Measurements from ENCODE around the gene STRN3.
"Not testable (repeated sequence)": the region's sequence is repeated elsewhere in the genome, so short reads cannot be mapped to it uniquely, and the experiment has no call there.

The STRN3 gene

GRCh38 chr14:30903285-30904124 is 122.7 kb downstream of the STRN3 start:
- FAIRE-seq: no peak

- FAIRE-seq: not testable (repeated sequence)
Observed at GRCh38 chr14:30897121-30897520, 129.1 kb downstream of the STRN3 start.

- FAIRE-seq: no peak
Observed at GRCh38 chr14:30896435-30896834, 129.7 kb downstream of the STRN3 start.

- no peak for FAIRE-seq
Observed at GRCh38 chr14:30894923-30895515, 131.2 kb downstream of the STRN3 start.

- FAIRE-seq: no peak
Observed at GRCh38 chr14:30893819-30894218, 132.4 kb downstream of the STRN3 start.

GRCh38 chr14:30889244-30889594 is 137.0 kb downstream of the STRN3 start:
- FAIRE-seq: no peak

GRCh38 chr14:30888480-30889243 is 137.5 kb downstream of the STRN3 start:
- no peak for FAIRE-seq

- no peak for FAIRE-seq
Observed at GRCh38 chr14:30885840-30886740, 140.1 kb downstream of the STRN3 start.

GRCh38 chr14:30884901-30885300 is 141.3 kb downstream of the STRN3 start:
- no peak for FAIRE-seq

- no peak for FAIRE-seq
Observed at GRCh38 chr14:30883508-30884294, 142.5 kb downstream of the STRN3 start.

- FAIRE-seq: no peak
Observed at GRCh38 chr14:30882431-30882830, 143.7 kb downstream of the STRN3 start.

- no peak for FAIRE-seq
Observed at GRCh38 chr14:30876692-30877091, 149.5 kb downstream of the STRN3 start.

- no peak for FAIRE-seq
Observed at GRCh38 chr14:30875788-30876053, 150.5 kb downstream of the STRN3 start.

- FAIRE-seq: no peak
Observed at GRCh38 chr14:30874999-30875787, 151.0 kb downstream of the STRN3 start.

- no peak for FAIRE-seq
Observed at GRCh38 chr14:30874120-30874998, 151.8 kb downstream of the STRN3 start, which contains the start of gene COCH. COCH (plus strand) TSS chr14:30874559; CDS start chr14:30874939, 380 bp downstream.

GRCh38 chr14:30873308-30874119 is 152.7 kb downstream of the STRN3 start:
- no peak for FAIRE-seq

- no peak for FAIRE-seq
Observed at GRCh38 chr14:30872602-30873001, 153.6 kb downstream of the STRN3 start.

GRCh38 chr14:30869551-30870155 is 156.5 kb downstream of the STRN3 start:
- no peak for FAIRE-seq

- no peak for FAIRE-seq
Observed at GRCh38 chr14:30868736-30869135, 157.4 kb downstream of the STRN3 start.
